Naive thymus-derived CD4-positive, alpha-beta T cell (primary cell): ENCODE measurements around the gene RASD2. TPM values are rescaled to one million over a fixed set of nuclear protein-coding genes. Genes with fewer than 3 reads are reported as not detected.

ENCODE experiments used
- ATAC-seq: fragments of 150-1000 bp; cut with Tn5 transposase; 2 replicates; pipeline ENCODE4 v1.10.0; 2021; ENCODE audit warnings: mild to moderate bottlenecking, moderate library complexity
- CTCF ChIA-PET: fragments of 350-600 bp; sonication (Branson Sonifier 250); formaldehyde crosslinking; loops from one replicate; lab custom pipeline; 2021; ENCODE audit warnings: antibody characterized with exemption; lab: Charles Lee
- POLR2A ChIA-PET: fragments of 350-600 bp; sonication (Branson Sonifier 250); formaldehyde crosslinking; loops from one replicate; lab custom pipeline; 2021; ENCODE audit warnings: antibody characterized with exemption, inconsistent platforms; lab: Charles Lee
- DNase-seq, 9 donors: peaks; one replicate each; pipeline versions ENCODE4 v3.0.0 to v3.0.0-alpha.2; 2020 to 2022; ENCODE audit warnings: mixed read lengths in 1 of 9
- H3K27ac ChIP-seq: one replicate; pipeline ENCODE4 v1.7.0; 2013; ENCODE audit warnings: mild to moderate bottlenecking, low read depth, low read length, moderate library complexity
- H3K27me3 ChIP-seq, 2 donors: one replicate each; pipeline ENCODE4 v1.7.0; 2013; ENCODE audit warnings: low read length in 2 of 2, mild to moderate bottlenecking in 2 of 2, moderate library complexity in 2 of 2; ENCODE audit not compliant: control insufficient read depth in 2 of 2, insufficient read depth in 2 of 2
- H3K36me3 ChIP-seq, 3 experiments: 1 replicate in 2 of 3; 2 replicates in 1 of 3; pipeline ENCODE4 v1.7.0; 2013; ENCODE audit warnings: low read length in 3 of 3, mild to moderate bottlenecking in 3 of 3, moderate library complexity in 1 of 3; ENCODE audit not compliant: insufficient read depth in 3 of 3, control insufficient read depth in 2 of 3
- H3K4me1 ChIP-seq, 2 donors: one replicate each; pipeline ENCODE4 v1.7.0; 2013; ENCODE audit warnings: low read length in 2 of 2, mild to moderate bottlenecking in 2 of 2, moderate library complexity in 1 of 2; ENCODE audit not compliant: control insufficient read depth in 2 of 2, insufficient read depth in 2 of 2
- H3K4me3 ChIP-seq: 2 replicates; pipeline ENCODE4 v1.7.0; 2013; ENCODE audit warnings: mild to moderate bottlenecking, low read length
- H3K9me3 ChIP-seq, 3 experiments: 1 replicate in 2 of 3; 2 replicates in 1 of 3; pipeline ENCODE4 v1.7.0; 2013; ENCODE audit warnings: low read length in 3 of 3; ENCODE audit not compliant: control insufficient read depth in 2 of 3
- H3K27ac Mint-ChIP-seq, 9 donors: one replicate each; pipeline ENCODE4 v1.8.0; 2020 to 2022; ENCODE audit warnings: mixed read lengths in 9 of 9, mild to moderate bottlenecking in 8 of 9, moderate library complexity in 5 of 9, inconsistent platforms in 2 of 9
- H3K27me3 Mint-ChIP-seq, 5 donors: one replicate each; pipeline ENCODE4 v1.8.0; 2021 to 2022; ENCODE audit warnings: mixed read lengths in 5 of 5, mild to moderate bottlenecking in 1 of 5
- H3K36me3 Mint-ChIP-seq, 5 donors: one replicate each; pipeline ENCODE4 v1.8.0; 2020 to 2022; ENCODE audit warnings: mixed read lengths in 5 of 5, mild to moderate bottlenecking in 3 of 5, inconsistent platforms in 1 of 5
- H3K4me1 Mint-ChIP-seq, 7 donors: one replicate each; pipeline ENCODE4 v1.8.0; 2020 to 2022; ENCODE audit warnings: mixed read lengths in 7 of 7, mild to moderate bottlenecking in 3 of 7, inconsistent platforms in 1 of 7
- H3K4me3 Mint-ChIP-seq, 10 donors: one replicate each; pipeline ENCODE4 v1.8.0; 2020 to 2022; ENCODE audit warnings: mild to moderate bottlenecking in 10 of 10, mixed read lengths in 10 of 10, moderate library complexity in 6 of 10, inconsistent platforms in 2 of 10
- H3K9me3 Mint-ChIP-seq, 11 donors: one replicate each; pipeline ENCODE4 v1.8.0; 2020 to 2022; ENCODE audit warnings: mixed read lengths in 11 of 11, mild to moderate bottlenecking in 4 of 11, inconsistent platforms in 1 of 11, moderate library complexity in 1 of 11
- intact Hi-C, 2 donors: fragments of 100-400 bp; cut with micrococcal nuclease; formaldehyde crosslinking; loops; one replicate each; pipeline ENCODE4 v1.15.1; 2023
- polyA plus RNA-seq, 2 donors: library from polyadenylated mRNA; unstranded; fragments of 300-500 nt; fragmentation: Illumina TruSeq; gene quantifications; one replicate each; pipeline ENCODE4 v1.2.3, GENCODE V29; 2021
- total RNA-seq, 6 experiments: library from RNA in 5 of 6; stranded (reverse) in 5 of 6; gene quantifications; 1 replicate in 5 of 6; 2 replicates in 1 of 6; pipeline ENCODE4 v1.2.3 and lab custom pipeline; 2021 to 2026

Gene RASD2
- total and polyA plus RNA-seq, 7 experiments from 2014 or later = 0.05 to 1.4 (median 0.24) TPM; not detected in 4

- no peak overlapping the region for H3K4me3 ChIP-seq
- POLR2A ChIA-PET = no interaction called here
- H3K27me3 ChIP-seq = no peaks in the 10 kb centered on the region
- DNase-seq (no peak), ATAC-seq (no peak)
- Mint-ChIP-seq H3K36me3 (no peaks in the 10 kb centered on the region), H3K4me3 (no peak overlapping the region), H3K4me1 (peaks cover 14 to 21% (median 19%) of the 10 kb centered on the region in 7 donors), H3K9me3 (peaks cover 0 to 2% (median 0%) of the 10 kb centered on the region in 11 donors), H3K27me3 (peaks cover 0 to 24% (median 2%) of the 10 kb centered on the region in 5 donors), H3K27ac (no peak overlapping the region)
- intact Hi-C loops = no loop called here
- H3K36me3 ChIP-seq = no peaks in the 10 kb centered on the region
- H3K9me3 ChIP-seq = no peaks in the 10 kb centered on the region
- CTCF ChIA-PET = no interaction called here
- no peak overlapping the region for H3K27ac ChIP-seq
- H3K4me1 ChIP-seq = peaks cover 8 to 15% of the 10 kb centered on the region in 2 donors
These were observed 15.4 kb downstream of the RASD2 start for GRCh38 chr22:35555946-35556547.

GRCh38 chr22:35556666-35557065 lies 16.0 kb downstream of the RASD2 start:
- no peaks in the 10 kb centered on the region for H3K27me3 ChIP-seq
- no peak overlapping the region for H3K27ac Mint-ChIP-seq
- H3K4me3 Mint-ChIP-seq = no peak overlapping the region
- intact Hi-C loops = no loop called here
- DNase-seq (no peak), ATAC-seq (no peak)
- H3K4me1 Mint-ChIP-seq = peaks cover 14 to 21% (median 19%) of the 10 kb centered on the region in 7 donors
- POLR2A ChIA-PET = no interaction called here
- no peaks in the 10 kb centered on the region for H3K36me3 Mint-ChIP-seq
- H3K27me3 Mint-ChIP-seq = peaks cover 5 to 25% (median 8%) of the 10 kb centered on the region in 5 donors
- H3K36me3 ChIP-seq = no peaks in the 10 kb centered on the region
- H3K4me1 ChIP-seq = peaks cover 8 to 15% of the 10 kb centered on the region in 2 donors
- CTCF ChIA-PET = no interaction called here
- peaks cover 0 to 2% (median 0%) of the 10 kb centered on the region in 11 donors for H3K9me3 Mint-ChIP-seq
- H3K27ac ChIP-seq = no peak overlapping the region
- H3K9me3 ChIP-seq = no peaks in the 10 kb centered on the region
- H3K4me3 ChIP-seq = no peak overlapping the region

DNA sequence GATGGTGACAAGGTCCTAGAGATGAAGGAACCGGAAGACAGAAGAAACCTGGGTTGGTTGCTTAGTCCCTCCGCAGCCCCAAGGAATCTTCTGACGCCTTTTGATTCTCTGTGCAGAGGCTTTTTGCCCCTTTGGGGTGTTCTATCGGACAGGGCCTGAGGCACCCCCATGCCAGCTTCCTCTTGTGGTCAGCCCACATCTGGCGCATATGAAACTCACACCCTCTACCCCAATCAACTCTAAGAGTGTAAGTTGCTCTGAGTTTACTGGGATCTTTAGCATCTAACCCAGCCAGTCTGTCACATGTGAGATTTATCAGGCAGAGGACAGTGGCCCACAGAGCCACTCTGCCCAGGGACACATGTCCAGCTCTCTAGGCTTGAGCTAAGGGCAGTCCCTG lies 17.4 kb downstream of the RASD2 start:
- intact Hi-C loops = no loop called here
- peaks cover 6 to 26% (median 16%) of the 10 kb centered on the region in 5 donors for H3K27me3 Mint-ChIP-seq
- H3K9me3 ChIP-seq = no peaks in the 10 kb centered on the region
- peaks cover 1 to 9% of the 10 kb centered on the region in 2 donors for H3K4me1 ChIP-seq
- CTCF ChIA-PET = no interaction called here
- peaks cover 5 to 11% (median 10%) of the 10 kb centered on the region in 7 donors for H3K4me1 Mint-ChIP-seq
- POLR2A ChIA-PET = interaction anchor here (0.6 kb wide), 1 partner anchor 153 kb away, joined by 7 read pairs; no protein-coding TSS in a partner anchor
- H3K9me3 Mint-ChIP-seq = peaks cover 0 to 2% (median 0%) of the 10 kb centered on the region in 11 donors
- no peaks in the 10 kb centered on the region for H3K36me3 ChIP-seq
- no peak overlapping the region for H3K27ac Mint-ChIP-seq
- H3K27me3 ChIP-seq = no peaks in the 10 kb centered on the region
- H3K4me3 ChIP-seq = no peak overlapping the region
- H3K27ac ChIP-seq = no peak overlapping the region
- no peaks in the 10 kb centered on the region for H3K36me3 Mint-ChIP-seq
- no peak for DNase-seq
- ATAC-seq = no peak
- no peak overlapping the region for H3K4me3 Mint-ChIP-seq

DNA sequence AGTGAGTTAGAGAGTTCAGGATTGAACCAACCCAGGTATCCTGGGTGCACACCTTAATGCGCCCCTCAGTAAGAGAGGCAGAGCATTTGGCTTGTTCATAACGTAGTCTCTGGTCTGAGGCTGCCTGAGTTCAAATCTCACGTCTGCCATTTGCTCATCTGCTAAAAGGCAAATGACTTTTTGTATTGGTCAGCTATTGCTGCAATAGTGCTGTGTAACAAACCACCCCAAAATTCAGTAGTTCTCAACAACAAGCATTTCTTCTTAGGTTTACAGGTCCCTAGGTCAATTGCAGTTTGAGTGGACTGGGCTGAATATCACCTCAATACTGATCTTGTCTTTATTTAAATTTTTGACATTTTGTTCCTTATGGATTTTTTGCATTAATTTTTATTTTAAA lies 18.1 kb downstream of the RASD2 start:
- Mint-ChIP-seq H3K4me3 (no peak overlapping the region), H3K27ac (no peak overlapping the region), H3K4me1 (peaks cover 0 to 6% (median 4%) of the 10 kb centered on the region in 7 donors), H3K36me3 (no peaks in the 10 kb centered on the region), H3K9me3 (peaks cover 0 to 2% (median 0%) of the 10 kb centered on the region in 11 donors), H3K27me3 (peaks cover 6 to 30% (median 18%) of the 10 kb centered on the region in 5 donors)
- no peaks in the 10 kb centered on the region for H3K36me3 ChIP-seq
- H3K4me3 ChIP-seq = no peak overlapping the region
- H3K4me1 ChIP-seq = peaks cover 0 to 3% of the 10 kb centered on the region in 2 donors
- no peak for ATAC-seq
- ChIA-PET POLR2A (no interaction called here), CTCF (no interaction called here)
- no peak for DNase-seq
- intact Hi-C loops = no loop called here
- H3K27ac ChIP-seq = no peak overlapping the region
- no peaks in the 10 kb centered on the region for H3K27me3 ChIP-seq
- no peaks in the 10 kb centered on the region for H3K9me3 ChIP-seq

GRCh38 chr22:35559354-35560005 lies 18.8 kb downstream of the RASD2 start:
- H3K4me1 Mint-ChIP-seq = peaks cover 0 to 3% (median 0%) of the 10 kb centered on the region in 7 donors
- no peaks in the 10 kb centered on the region for H3K27me3 ChIP-seq
- intact Hi-C loops = no loop called here
- H3K36me3 Mint-ChIP-seq = no peaks in the 10 kb centered on the region
- no peak overlapping the region for H3K4me3 ChIP-seq
- H3K27me3 Mint-ChIP-seq = peaks cover 6 to 30% (median 18%) of the 10 kb centered on the region in 5 donors
- ATAC-seq (no peak), DNase-seq (no peak)
- H3K27ac Mint-ChIP-seq = no peak overlapping the region
- no peak overlapping the region for H3K27ac ChIP-seq
- H3K4me3 Mint-ChIP-seq = no peak overlapping the region
- POLR2A ChIA-PET = no interaction called here
- no peaks in the 10 kb centered on the region for H3K36me3 ChIP-seq
- CTCF ChIA-PET = no interaction called here
- H3K4me1 ChIP-seq = no peaks in the 10 kb centered on the region
- H3K9me3 Mint-ChIP-seq = peaks cover 0 to 2% (median 0%) of the 10 kb centered on the region in 11 donors
- no peaks in the 10 kb centered on the region for H3K9me3 ChIP-seq

DNA sequence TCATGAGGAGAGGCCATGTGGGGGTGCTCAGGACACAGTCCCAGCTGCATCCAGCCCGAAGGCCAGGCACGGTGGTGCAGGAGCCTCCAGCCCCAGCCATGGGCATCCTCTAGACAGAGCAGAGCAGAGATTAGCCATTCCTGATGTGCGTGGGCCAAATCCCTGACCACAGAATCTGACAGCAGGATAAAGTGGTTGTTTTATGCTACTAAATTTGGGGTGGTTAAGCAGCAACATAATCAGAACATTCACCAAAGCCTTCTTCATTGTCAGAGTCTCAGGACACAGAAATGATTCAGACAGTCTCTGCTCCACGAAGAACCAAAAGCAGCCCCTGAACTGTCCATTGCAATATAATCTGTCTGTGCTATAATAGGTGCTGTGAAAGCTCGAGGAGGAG lies 19.7 kb downstream of the RASD2 start:
- peaks cover 6 to 30% (median 18%) of the 10 kb centered on the region in 5 donors for H3K27me3 Mint-ChIP-seq
- H3K27ac ChIP-seq = no peak overlapping the region
- H3K27ac Mint-ChIP-seq = no peak overlapping the region
- no peaks in the 10 kb centered on the region for H3K36me3 ChIP-seq
- intact Hi-C loops = no loop called here
- no peak overlapping the region for H3K4me3 ChIP-seq
- no peaks in the 10 kb centered on the region for H3K9me3 ChIP-seq
- H3K4me1 ChIP-seq = no peaks in the 10 kb centered on the region
- ATAC-seq (no peak), DNase-seq (no peak)
- peaks cover 0 to 3% (median 0%) of the 10 kb centered on the region in 7 donors for H3K4me1 Mint-ChIP-seq
- H3K27me3 ChIP-seq = no peaks in the 10 kb centered on the region
- H3K36me3 Mint-ChIP-seq = no peaks in the 10 kb centered on the region
- peaks cover 0 to 2% (median 0%) of the 10 kb centered on the region in 11 donors for H3K9me3 Mint-ChIP-seq
- CTCF ChIA-PET = no interaction called here
- POLR2A ChIA-PET = interaction anchor here (0.7 kb wide), 1 partner anchor 689 kb away, joined by 3 read pairs; no protein-coding TSS in a partner anchor
- no peak overlapping the region for H3K4me3 Mint-ChIP-seq
